ELR (cell line): ENCODE measurements around the gene PER2.

Source experiments
- DNase-seq: peaks from one replicate; pipeline ENCODE4 v3.0.0-alpha.2; 2015; ENCODE audit warnings: low read depth

The PER2 gene

DNA sequence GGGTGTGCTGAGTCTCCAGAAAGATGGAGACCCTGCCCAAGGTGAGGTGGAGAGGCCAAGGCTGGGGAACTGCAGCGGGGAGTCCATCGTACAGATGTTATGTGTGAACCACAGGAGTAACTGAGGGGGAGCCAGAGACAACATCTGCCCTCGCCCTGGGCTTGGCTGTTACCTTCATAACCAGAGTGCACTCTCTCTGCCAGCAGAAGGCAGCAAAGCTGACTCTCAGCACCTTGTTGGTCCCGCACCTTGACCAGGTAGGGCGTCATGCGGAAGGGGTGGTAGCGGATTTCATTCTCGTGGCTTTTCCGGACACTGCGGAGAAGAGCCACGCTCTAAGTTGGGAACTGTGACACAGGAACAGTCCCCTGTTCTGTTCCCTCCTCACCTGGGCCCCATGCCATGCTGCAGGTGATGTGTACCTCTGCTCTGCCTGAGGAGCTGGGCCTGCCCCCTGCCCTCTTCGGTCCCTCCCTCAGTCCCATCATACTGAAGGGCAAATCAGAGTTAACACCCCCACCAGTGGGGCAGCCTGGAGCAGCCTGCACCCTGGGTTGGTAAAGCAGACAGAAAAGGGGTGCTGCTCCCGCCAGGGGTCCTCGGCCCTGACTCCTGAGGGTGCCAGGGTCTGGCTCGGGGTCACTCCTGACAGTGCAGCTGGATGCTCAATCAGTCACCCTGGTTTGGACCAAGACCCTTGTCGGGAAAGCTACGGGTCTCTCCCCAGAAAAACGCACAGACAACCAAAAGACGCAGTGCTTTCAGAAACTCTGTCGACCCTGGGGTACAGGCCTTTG, 20.3 kb downstream of the PER2 start:
- no peak for DNase-seq

DNA sequence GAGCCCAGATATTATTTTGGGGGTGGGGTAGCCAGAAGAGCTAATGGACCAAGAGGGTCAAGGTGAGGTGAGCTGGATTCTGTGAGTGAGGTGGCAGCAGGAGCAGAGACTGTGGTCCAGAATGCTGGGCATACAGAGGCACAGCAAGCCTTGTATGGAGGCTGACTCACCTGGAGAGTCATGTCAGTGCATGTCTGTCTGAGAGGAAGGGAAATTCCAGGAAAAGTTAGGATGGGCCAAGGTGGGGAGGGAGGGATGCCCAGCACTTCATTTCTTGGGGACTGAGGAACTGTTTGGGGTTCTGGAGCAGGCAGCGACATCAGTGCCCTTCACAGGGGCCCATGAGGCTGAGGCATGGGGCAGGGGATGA, 21.1 kb downstream of the PER2 start:
- DNase-seq, result peak; percentile 38

DNA sequence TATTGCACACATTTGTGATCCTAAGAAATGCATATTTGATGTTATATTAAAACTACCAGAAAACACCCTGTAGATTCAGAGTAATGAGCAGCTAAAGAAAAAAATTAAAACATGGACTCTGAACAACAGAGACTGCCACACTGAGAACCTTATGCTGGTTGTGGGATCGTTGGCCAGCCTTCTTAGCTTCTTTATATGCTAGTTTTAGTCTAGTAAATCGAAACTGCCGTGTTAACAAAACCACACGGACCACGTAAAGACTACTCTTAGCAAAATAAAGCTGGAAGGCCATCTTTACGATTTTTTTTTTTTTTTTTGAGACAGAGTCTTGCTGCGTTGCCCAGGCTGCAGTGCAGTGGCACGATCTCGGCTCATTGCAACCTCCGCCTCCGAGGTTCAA, 22.8 kb downstream of the PER2 start:
- no peak for DNase-seq

DNA sequence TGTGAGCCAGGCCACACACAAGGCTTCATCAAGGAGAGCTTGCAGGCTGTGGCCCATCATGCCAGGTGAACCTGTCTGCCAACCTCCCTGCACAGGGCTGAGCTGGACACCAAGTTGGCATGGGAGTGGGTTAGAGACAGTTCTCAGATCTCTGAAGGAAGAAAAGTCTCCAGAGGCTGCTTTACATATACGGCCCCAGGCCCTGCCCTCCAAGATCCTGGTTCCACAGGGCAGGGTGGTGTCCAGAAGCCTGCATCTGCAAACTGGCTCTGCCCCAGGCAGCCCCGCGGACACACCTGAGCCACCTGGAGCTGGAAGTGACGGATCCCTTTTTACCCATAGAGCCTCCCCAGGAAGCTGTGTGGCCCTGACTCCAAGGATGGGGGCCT, 24.3 kb downstream of the PER2 start:
- no peak for DNase-seq

DNA sequence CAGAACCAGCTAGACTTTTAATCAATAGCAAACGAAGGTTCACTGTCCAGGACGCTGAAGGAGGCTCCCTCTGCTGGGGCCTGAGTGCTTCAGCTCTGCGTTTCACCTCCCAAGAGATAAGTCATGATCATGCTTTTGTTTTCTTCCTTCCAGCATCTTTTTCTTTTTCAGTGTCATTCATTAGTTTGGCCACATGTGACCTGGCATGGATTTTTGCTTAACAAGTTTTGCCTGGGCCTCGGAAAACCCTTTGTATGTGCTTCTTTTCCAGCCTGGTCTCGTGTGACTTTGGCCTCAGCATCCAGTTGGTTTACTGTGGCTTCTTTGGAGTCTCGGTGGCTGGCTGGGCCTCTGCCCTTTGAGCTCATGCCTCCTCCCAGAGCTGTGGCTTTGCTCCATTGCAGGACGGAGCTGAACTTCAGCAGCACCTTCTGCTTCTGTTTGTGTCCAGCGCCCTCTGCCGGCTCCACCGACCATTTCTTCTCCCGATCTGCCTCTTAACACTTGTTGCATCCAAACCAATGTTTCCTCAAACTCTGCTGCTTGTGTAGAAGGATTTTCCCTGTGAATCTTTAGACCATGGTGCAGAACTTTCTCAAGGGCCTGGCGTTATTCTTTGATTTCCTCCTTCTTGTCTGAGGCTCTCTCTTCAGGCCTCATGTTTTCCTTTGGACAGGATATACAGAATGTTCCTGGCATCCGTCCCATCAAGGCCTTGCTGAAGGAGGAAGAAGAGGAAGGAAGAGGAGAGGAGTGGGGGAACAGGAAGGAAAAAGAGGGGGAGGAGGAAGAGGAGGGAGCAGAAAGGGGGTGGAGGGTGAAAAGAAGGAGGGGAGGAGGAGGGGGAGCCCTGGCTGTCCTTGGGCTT, 25.0 kb downstream of the PER2 start:
- peak; percentile 86 for DNase-seq

DNA sequence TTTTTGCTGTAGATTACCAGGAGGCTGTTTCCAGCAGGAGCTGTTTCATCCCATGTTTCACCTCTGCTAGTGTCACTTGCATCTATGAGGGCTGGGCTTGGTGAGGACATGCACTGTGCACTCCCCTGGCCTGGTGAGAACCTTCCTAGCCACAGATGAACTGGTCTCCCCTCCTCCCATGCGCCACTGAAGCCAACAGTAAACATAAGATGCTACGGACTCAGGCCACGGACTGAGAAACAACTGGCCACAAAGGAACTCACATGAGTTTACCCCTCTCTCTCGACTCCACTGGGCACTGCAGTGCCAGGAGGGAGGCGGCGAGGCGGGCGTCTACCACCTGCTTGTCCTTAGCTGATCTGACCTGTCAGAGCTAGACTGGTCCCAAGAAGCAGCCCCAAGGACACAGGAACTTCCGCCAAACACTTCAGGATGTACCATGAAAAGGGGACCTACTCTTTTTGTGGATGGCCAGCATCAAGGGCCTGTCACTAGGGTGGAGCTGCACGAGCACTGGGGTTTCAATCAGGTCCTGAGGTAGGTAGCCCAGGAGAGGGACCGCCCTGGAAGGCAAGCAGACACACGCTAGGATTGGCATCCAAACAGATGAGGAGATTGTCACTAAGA, 25.8 kb downstream of the PER2 start:
- DNase-seq, result no peak

DNA sequence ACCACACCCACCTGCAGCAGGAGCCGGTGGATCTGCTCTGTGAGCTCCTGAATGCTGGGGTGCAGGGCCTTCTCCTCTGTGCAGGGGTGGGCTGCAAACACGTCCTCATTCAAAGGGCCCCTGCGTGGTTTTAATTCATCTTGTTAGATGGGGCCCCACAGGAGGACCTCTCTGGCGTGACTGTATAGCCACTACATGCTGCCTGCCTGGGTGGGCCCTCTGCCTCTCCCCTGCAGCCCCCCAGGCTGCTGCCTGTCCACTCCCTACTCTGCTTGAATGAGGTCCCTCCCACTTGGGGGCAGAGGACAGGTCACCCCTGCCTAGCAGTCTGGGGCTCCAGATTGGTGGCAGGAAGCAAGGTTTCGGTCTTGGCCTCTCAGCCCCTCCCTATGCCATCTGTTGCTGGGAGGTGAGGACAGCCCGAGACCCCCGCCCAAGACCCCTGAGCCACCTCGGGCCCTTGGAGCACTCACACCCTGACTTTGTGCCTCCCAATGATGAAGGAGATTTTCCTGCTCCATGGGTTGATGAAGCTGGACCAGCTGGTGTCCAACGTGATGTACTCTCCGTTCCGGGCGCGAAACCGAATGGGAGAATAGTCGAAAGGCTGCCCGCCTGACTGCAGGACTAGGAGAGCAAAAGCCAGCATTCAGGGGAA, 26.6 kb downstream of the PER2 start:
- no peak for DNase-seq

DNA sequence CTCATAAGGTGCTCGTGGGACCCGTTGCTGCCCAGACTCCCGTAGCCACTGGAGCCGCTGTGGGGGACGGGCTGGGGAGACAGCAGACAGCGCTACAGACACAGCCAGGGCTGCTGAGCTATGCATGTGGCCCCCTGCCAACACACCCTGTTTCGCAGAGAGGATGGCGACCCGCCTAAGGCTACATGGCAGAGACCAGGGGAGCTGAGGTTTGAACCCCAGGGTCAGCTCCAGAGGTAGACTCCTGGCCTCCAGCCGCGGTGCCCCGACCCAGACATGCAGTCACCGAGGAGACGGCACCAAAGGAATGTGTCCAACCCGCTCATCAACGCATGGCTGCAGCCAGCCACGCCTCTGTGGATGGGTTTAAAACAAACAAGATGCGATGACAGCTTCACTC, 27.5 kb downstream of the PER2 start:
- DNase-seq, result no peak

DNA sequence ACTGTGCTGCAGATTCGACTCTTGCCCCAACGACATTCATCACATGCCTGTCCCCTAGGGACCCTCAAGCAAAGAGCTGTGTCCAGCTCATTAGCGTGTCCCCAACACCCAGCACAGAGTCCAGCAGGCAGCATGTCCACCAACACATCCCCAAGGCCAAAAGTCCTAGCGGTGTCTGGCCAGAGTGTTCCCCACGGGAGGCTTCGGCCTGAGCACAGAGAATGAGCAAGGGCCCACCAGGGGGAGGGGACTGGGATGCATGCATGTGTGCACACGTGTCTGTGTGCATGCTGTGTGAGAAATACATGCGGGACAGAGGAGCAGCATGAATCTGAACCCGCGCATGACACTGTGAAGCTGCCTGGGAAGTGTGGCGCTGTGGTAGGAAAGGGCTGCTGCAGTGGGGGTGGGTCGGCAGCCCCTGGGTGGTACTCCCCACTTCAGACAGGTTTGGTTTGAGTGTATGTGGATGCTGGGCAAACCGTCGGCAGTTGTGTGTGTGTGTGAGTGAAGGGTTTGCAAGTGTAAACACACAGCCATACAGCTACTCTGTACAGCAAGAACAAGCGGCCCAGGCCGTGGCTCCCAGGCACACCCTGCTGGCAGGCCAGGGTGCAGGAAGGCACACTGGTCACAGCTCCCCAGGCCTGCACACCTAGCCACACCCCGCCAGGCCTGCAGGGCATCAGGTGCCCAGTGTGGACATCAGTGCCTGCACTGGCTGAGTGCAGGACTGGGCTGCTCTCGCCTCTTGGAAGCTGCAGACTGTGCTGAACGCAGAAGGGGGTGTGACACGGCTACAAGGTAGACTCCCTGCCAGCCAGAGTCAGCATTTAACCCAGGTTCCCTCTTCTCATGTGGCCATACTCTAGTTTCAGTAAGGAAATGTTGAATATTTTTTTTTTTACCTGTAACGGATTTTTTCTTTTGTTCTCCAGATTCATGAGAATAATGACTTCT, 29.1 kb downstream of the PER2 start:
- DNase-seq, result no peak

DNA sequence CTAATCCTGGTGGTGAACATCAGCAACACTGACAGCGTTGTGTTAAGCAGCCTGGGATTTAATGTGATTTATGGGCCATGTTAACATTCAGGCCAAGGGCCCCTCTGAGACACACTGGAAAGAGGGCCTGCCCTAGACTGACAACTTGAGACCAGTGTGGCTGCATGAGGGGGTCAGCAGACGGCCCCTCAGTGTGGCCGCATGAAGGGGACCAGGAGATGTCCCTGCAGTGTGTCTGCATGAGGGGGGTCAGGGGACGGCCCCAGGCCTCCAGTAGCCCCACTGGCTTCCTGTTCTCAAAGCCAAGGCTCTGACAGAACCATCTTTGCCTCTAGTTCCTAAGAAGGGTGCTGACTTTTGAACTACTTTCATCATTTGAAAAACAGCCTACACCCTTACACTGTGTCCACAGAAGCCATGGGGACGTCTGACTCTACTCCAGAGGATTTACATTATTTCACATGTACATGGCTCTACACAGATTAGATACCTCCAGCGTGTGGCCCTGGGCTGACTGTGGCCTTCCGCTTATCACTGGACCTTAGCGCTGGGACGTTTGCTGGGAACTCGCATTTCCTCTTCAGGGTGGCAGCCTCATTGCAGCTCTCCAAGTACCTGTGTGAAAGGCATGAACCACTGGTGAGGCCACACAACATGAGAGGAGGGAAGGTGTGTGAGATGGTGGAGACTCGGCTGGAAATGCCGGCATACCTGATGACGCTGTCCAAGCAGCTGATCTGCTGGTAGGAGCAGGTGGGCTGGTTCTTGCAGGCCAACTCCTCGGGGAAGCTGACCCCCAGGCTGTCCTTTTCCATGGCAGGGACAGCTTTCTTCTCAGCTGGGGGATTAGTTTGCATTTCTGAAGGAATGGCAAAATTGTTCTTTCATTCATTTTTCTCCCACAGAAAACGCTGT, 30.4 kb downstream of the PER2 start:
- DNase-seq, result no peak

DNA sequence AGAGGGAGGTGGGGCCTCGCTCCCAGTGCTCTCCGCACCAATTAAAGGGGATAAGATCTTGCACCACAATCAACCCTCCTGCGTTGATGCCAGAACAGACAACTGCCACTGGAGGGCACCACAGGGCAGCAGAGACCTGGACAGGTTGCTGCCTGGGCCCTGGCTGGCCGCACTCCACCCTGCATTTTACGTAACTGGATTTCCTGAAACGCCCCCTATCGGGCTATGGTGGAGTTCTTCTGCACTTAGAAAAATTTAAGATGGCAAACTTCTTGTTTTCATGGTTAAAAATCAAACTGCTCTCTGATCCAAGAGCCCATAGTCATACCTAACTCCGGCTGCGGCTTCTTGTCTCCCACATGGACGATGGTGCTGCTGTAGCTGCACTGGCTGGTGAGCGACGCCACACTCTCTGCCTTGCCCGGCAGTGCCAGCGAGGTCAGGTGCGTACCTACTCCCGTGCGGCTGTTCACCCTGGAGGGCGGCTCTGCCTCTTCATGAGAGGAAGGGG, 31.8 kb downstream of the PER2 start:
- DNase-seq, result peak; percentile 91

DNA sequence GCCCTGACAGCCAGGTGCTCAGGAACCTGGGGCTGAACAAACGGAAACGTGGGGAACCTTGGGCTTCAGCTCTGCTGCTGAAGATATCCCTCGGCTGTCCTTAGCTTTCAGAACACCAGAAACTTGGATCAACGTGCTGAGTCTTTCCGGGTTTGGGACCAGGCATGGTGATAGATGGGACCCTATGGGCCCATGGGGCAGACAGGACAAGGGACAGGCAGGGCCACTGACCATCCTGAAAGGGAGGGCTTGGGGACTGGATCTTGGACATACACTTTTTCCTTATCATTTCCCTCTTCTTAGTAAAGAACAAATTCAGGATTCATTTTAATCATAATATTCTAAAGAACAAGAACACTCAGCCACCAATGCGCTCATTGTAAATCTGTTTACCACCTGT, 32.3 kb downstream of the PER2 start:
- DNase-seq, result no peak

DNA sequence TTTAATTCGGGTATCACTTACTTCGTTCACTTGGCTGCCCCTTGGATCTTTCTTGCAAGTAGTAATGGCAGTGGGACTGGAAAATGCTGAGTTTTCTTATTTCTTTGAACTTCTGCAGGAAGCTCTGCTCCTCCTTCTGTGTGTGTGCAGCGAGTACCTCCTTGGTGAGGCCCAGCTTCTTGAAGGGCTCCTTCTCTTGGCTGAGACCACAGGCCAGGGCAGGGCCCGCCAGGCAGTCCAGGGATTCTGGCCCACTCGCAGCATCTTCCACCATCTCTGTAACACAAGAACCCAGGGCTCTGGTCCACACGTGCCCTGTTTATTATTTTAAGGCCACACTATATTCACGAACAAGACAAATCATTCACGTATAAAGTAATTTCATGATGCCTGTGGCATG, 32.8 kb downstream of the PER2 start:
- DNase-seq, result no peak

DNA sequence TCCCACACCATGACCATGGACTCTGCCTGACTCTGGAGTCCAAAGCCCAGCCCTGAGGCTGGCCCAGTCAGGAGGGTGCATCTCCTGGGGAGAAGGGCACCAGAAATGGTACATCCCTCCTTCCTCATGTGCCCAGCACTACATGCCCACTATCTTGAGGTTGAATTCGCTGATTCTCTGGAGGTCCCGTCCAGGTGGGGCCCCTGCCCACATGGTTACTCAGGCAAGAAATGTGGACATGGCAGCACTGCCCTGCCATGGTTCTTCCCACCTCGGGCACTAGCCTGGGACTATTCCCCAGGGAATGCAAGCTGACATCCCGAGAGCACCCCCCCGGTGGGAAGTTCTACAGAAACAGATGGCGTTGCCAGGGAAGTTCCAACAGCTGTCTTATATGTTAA, 33.3 kb downstream of the PER2 start:
- no peak for DNase-seq

DNA sequence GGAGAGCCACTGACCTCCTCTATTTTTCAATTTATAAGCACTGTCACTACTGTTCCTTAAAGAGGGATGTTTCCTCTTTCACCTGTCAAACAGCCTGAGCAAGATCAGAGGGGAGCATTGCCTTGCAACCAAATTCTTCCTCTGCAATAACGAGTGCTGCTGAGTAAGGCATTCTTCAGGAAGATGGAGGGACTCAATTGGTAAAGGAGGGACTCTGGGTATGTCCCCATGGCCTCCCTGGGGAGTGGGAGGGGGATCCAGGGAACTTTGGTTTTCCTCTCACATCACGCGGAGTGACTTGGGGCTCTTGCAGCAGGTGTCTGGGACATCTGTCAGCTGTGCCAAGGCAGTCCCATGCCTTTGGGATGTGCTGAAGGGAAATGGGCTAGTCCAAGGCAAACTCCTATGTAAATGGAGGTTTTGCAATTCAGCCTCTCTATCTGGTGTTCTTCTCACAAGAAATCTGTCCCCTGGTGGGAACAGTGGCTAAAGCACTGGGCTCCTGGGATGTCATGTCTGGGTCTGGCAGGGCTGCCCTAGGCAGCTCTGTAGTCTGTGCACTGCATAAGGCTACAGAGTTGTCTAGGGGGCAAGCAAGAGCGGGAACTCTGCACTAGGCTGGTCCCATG, 34.2 kb downstream of the PER2 start:
- no peak for DNase-seq

DNA sequence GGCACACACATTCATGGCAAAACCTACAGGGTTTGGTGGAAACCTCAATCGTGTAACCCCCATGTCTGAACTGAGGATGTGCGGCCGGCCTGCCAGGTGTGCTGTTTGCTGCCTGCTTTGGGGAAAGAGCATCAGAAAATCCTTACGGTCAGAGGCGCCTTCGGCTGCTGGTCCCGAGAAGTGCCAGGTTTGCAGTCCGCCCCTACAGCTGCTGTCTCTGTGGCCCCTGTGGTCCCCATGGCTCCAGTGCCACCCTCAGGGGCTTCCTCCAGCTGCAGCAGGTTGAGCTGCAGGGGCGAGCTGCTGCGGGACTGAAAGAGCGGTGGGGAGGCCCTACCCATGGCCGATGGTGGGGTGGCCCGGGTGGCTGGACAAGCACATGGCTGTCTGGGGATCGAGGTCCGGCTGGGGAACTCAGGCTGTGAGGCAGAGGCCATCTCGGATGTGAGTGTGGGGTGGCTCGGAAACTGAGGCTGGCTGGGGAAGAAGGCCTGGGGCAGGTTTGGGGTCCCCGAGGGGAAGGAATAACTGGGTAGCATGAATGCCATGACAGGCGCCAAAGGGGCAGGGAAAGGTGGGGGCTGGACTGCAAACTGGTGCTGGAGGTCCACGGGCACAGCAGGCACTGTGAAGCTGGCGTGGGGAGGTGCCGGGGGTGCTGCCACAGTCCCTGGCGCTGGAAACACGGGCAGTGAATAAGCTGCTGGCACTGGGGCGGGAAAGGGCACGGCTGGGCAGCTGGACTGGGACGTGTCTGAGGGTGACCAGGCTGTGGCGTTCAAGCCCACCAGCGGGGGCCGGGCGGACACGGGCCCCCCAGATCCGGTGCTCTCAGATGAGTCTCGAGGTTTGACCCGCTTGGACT, 35.4 kb downstream of the PER2 start:
- no peak for DNase-seq

DNA sequence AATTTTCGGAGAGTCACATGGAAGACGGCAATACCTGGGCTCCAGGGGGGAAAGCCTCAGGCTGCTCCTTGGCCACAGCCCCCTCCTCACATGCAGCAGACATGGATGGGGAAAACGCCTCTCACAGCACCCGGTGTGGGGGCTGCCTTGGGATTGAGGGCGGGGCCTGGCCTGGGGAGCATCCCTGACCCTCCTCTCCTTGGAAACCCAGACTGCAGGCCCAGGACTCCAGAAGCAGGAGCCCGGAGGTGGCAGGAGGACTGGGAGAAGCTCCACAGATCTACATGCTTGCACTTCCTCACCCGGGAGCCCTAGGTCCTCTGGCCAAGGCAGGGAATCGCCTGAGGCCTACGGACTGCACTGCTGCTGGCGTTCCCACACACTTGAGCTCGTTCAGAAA, 36.4 kb downstream of the PER2 start:
- no peak for DNase-seq

DNA sequence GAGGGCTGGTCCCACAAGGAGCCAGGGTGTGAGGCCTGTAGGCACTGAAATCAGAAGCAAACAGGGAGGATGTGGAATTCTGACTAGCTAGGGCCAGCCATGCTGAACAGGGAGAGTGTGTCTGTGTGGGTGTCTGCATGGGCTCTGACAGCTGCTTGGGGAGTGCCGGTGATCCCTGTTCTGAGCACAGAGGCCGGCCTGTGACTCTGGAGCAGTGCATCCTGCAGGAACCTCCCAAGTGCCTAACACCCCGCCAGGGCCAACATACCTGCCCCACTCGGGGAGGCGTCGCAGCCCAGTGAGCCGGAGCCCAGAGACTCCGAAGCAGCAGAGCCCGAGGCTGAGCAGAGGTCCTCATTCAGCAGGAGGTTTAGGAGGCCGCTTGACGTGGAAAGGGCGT, 37.1 kb downstream of the PER2 start:
- DNase-seq, result no peak

DNA sequence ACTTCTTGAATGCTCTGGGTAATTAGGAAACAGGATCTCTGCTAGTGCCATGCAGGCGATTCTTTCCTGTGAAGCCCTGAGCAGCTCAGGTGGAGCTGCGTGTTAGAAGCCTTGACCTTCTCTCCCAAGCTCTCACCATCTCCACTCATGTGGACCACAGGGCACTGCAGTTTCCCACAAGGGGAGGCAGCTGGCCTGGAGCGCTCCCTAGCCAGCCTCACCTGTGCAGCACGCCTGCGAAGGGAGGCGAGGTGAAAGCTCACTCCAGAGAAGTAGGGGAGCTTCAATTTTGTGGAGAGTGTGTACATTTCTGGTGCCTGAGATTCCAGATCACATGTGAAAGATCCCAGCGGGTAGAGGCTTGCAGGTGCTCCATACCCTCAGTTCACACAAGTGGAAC, 37.5 kb downstream of the PER2 start:
- no peak for DNase-seq
